GM19324 (cell line): ENCODE results near the gene TAPBP.
"Not testable (repeated sequence)": the region's sequence is repeated elsewhere in the genome, so short reads cannot be mapped to it uniquely, and the experiment has no call there.

Source experiments
- ATAC-seq: cut with Tn5 transposase; IDR thresholded peaks from one replicate; pipeline ENCODE4 v1.9.1; 2021; ENCODE audit warnings: mild to moderate bottlenecking, moderate library complexity; ENCODE audit not compliant: unreplicated experiment, low FRiP score

The TAPBP gene

GRCh38 chr6:33297956-33298772 lies 15.7 kb downstream of the TAPBP start:
- ATAC-seq = no peak

GRCh38 chr6:33297406-33297955 lies 16.4 kb downstream of the TAPBP start:
- no peak for ATAC-seq

- no peak for ATAC-seq
Measured at GRCh38 chr6:33296797-33297405, 17.0 kb downstream of the TAPBP start.

GRCh38 chr6:33295621-33296369 lies 18.1 kb downstream of the TAPBP start:
- ATAC-seq = no peak

GRCh38 chr6:33294086-33294823 lies 19.6 kb downstream of the TAPBP start:
- no peak for ATAC-seq

- no peak for ATAC-seq
Measured at GRCh38 chr6:33292996-33293682, 20.7 kb downstream of the TAPBP start.

GRCh38 chr6:33290459-33290858 lies 23.4 kb downstream of the TAPBP start:
- no peak for ATAC-seq

- no peak for ATAC-seq
Measured at GRCh38 chr6:33289784-33290315, 24.0 kb downstream of the TAPBP start.

GRCh38 chr6:33288921-33289783 lies 24.7 kb downstream of the TAPBP start, which contains the start of the genes PFDN6 and WDR46:
Gene PFDN6, plus strand, starts transcription at chr6:33289601. Its CDS starts 256 bp downstream, at chr6:33289857.
Gene WDR46, minus strand, starts transcription at chr6:33289239. Its CDS starts 69 bp downstream, at chr6:33289170.
- peak; percentile 78 for ATAC-seq

GRCh38 chr6:33288141-33288920 lies 25.5 kb downstream of the TAPBP start:
- ATAC-seq = peak; percentile 3

GRCh38 chr6:33286946-33287914 lies 26.6 kb downstream of the TAPBP start:
- no peak for ATAC-seq

- not testable (repeated sequence) for ATAC-seq
Measured at GRCh38 chr6:33285214-33285613, 28.7 kb downstream of the TAPBP start.

- no peak for ATAC-seq
Measured at GRCh38 chr6:33280539-33280938, 33.3 kb downstream of the TAPBP start.

GRCh38 chr6:33279971-33280511 lies 33.8 kb downstream of the TAPBP start:
- no peak for ATAC-seq

- no peak for ATAC-seq
Measured at GRCh38 chr6:33279257-33279695, 34.6 kb downstream of the TAPBP start.

GRCh38 chr6:33278810-33279209 lies 35.1 kb downstream of the TAPBP start:
- ATAC-seq = no peak
